COR-L47 (cell line): ENCODE measurements around the gene MYOZ2.
"Not testable (repeated sequence)": the region's sequence is repeated elsewhere in the genome, so short reads cannot be mapped to it uniquely, and the experiment has no call there.

Source experiments
- DNase-seq: peaks from one replicate; lab custom pipeline; 2025; lab: John Stamatoyannopoulos, UW

MYOZ2 gene

GRCh38 chr4:119128148-119128547 is 7.5 kb upstream of the MYOZ2 start:
- DNase-seq: no peak

DNA sequence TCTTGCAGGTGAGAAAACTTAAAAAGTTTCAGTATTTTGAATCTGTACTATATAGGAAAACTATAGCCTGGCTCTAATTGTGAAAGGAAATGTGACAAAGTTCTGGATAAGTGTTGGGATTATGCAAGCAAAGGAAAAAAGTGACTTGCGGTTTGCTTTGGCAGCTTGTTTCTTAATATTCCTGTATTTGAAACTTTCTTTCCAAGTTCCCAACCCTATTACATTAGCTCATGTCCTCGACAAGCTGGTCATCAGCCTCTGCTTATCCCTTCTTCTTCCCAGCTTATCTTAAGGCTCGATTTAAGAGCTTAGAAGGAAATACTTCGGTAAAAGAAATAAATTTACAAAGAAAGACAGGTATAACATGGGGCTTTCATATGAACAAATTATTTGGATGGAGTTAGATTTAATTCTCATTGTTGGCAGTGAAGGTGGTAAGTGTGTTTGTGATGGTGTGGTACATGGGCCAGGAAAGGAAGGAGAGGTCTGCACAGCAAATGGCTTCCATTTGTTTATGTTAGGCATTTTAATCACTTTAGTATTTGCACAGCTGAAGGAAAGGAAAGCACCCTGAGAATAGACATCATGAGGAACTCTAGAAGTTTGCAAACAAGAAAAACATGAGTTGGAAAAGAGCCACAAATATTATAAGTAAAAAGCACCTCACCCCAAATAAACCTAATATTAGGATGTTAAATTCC is 5.1 kb upstream of the MYOZ2 start:
- DNase-seq: peak; percentile 3

- DNase-seq: no peak
These were observed 4.5 kb upstream of the MYOZ2 start for GRCh38 chr4:119131164-119131563.

- no peak for DNase-seq
These were observed 3.3 kb upstream of the MYOZ2 start for GRCh38 chr4:119132306-119132705.

DNA sequence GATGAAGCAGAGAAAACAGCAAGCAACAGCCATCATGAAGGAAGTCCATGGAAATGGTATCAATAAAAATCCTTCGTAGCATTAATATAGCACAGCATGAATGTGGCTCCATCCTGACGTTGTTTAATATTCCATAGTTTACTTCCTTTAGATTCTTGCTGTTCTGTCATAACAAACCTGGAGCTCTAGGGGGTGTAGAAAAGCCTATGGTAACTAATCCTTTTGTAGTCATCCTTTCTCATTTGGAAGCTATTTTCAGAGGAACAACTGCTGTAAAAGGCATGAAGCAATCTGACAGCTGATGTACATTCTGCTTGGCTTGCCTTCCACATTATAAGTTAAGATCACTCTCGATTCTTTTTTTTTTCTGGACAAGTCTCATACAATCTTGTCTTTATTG is 914 bp downstream of the MYOZ2 start:
- no peak for DNase-seq

DNA sequence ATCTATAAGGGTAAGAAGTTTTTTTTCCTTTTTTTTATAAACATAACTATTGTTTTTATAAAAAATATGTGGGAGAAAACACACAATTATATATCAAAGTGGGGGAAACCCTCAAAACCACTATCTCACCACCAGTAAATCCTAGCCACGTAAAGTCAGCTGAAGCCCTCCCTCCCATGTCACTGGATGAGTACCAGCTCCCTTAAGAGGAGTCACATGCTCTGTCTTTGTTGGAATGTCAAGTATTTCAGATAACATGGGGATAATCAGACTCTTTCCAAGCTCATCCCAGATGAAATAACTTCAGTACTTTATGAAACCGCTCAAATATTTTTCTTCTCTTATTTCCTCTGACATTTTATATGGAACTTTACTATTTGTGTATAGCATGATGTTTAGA is 2.4 kb downstream of the MYOZ2 start:
- DNase-seq: no peak

DNA sequence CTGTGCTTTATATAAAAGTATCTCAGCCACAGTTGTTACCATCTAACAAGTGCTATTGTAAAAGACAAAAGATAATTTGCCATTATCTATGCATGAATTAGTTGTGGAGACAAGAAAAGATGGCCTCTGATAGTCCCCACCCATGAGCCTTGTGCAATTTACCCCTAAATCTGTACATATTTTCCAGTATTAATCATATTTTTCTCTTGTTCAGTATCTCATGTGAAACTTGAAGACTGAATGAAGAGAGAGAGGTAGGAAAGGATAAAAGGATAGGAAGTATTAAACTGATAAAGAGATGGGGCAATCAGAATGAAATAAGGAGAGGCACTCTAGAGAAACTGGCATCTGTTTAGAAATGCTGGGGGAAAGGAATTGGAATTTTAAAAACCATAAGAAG is 3.7 kb downstream of the MYOZ2 start:
- DNase-seq: no peak

DNA sequence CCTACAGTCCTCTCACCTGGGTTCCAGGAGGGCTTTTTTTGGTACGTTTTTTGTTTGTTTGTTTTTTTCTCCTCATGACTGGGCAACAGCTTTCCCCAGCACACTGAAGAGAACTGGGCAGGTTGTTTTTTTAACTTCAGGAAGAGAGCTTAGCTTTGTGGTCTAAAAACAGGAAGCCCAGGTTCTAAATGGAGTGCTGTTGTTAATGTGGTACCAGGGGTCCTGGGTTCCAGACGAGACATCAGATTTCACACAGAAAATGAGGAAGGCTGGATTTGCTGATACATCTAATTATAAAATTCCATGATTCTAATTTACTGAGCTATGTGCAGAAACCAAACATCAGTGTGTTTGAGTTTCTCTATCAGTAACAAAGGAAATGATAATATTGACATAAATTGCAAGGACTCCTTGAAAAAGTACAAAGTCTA is 4.2 kb downstream of the MYOZ2 start:
- no peak for DNase-seq

GRCh38 chr4:119141283-119141682 is 5.7 kb downstream of the MYOZ2 start:
- not testable (repeated sequence) for DNase-seq

DNA sequence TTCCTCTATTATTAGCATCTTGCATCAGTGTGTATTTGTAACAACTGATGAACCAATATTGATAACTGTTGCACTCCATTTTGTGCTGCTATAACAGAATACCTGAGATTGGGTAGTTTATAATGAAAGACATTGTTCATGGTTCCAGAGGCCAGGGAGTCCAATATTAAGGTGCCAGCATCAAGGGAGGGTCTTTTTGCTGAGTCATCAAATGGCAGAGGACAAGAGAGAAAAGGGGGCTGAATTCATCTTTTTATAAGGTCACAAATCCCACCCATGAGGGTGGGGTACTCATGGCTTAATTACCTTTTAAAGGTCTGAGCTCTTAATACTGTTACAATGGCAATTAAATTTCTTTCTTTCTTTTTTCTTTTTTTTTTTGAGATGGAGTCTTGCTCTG is 7.2 kb downstream of the MYOZ2 start:
- DNase-seq: no peak

DNA sequence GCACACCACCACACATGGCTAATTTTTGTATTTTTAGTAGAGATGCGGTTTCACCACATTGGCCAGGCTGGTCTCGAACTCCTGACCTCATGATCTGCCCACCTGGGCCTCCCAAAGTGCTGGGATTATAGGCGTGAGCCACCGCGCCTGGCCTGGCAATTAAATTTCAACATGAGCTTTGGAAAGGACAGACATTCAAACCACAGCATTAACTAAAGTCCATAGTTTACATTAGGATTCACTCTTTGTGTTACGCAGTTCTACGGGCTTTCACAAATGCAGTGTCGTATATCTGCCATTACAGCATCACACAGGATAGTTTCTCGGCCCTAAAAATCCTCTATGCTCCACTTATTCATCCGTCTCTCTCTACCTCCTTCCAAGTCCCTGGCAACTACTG is 7.7 kb downstream of the MYOZ2 start:
- not testable (repeated sequence) for DNase-seq

GRCh38 chr4:119149110-119149509 is 13.5 kb downstream of the MYOZ2 start:
- DNase-seq: no peak

- no peak for DNase-seq
These were observed 15.5 kb downstream of the MYOZ2 start for GRCh38 chr4:119151161-119151560.

GRCh38 chr4:119152741-119153140 is 17.1 kb downstream of the MYOZ2 start:
- no peak for DNase-seq

- no peak for DNase-seq
These were observed 26.5 kb downstream of the MYOZ2 start for GRCh38 chr4:119162174-119162573.

DNA sequence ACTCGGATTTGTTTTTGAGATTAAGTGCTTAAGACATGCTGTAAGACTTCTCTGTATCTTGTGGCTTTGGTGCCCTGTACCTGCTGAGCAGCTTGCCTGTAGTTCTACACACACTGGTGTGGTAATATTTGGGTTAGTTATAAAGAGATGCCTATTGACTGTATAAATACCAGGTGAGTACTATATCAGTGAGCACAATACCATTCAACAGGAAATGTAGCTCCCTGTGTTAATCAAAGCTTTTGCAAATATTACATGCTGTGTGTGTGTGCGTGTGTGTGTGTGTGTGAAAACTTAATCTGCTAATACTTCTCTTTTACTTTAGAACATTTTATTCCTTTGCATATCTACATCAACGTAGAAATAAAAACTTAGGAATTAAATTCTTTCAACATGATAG is 30.1 kb downstream of the MYOZ2 start:
- DNase-seq: no peak

DNA sequence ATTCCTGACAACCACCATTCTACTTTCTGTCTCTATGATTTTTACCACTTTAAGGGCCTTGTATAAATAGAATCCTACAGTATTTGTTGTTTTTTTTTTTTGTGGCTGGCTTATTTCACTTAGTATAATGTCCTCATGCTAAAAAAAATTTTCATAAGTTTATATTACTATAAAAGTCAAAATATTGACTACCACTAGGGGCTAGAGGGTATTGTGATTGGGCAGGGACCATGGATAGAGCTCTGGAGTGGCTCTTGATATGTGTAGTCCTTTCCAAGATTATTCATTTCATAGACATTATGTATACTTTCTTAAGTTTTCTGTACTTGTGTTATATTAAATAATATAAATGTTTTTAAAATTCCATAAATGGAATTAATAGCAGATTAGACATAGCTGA is 34.6 kb downstream of the MYOZ2 start:
- DNase-seq: no peak

- no peak for DNase-seq
These were observed 36.6 kb downstream of the MYOZ2 start for GRCh38 chr4:119172223-119172622.

DNA sequence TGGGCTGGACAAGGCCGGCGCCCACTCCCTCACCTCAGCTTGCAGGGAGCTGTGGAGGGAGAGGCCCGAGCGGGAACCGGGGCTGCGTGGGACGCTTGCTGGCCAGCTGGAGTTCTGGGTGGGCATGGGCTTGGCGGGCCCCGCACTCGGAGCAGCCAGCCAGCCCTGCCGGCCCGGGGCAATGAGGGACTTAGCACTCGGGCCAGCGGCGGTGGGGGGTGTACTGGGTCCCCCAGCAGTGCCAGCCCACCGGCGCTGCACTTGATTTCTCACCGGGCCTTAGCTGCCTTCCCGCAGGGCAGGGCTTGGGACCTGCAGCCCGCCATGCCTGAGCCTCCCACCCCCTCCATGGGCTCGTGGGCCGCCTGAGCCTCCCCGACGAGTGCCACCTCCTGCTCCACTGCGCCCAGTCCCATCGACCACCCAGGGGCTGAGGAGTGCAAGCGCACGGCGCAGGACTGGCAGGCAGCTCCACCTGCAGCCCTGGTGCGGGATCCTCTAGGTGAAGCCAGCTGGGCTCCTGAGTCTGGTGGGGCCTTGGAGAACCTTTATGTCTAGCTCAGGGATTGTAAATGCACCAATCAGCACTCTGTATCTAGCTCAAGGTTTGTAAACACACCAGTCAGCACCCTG is 38.2 kb downstream of the MYOZ2 start:
- DNase-seq: not testable (repeated sequence)

- no peak for DNase-seq
These were observed 43.4 kb downstream of the MYOZ2 start for GRCh38 chr4:119179011-119179410.

- DNase-seq: no peak
These were observed 48.5 kb downstream of the MYOZ2 start for GRCh38 chr4:119184128-119184527.

DNA sequence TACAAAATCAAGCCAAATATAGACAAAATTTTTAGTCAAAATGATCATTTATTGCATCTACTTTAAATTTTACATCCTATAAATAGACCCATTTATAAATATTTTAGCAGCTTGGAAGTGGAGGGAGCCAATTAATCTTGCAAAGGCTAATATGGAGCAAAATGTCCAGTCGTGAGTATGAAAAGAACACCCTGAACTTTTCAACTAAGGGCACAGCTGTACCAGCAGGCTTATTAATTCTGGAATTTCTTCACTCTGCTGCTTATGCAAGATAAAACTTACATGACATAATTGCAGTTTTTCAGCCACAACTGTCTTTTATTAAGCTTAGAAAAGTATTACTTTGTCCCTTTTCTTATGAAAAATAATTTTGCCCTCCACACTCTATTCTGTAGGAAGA is 54.0 kb downstream of the MYOZ2 start:
- DNase-seq: no peak

GRCh38 chr4:119190354-119190753 is 54.7 kb downstream of the MYOZ2 start:
- no peak for DNase-seq

DNA sequence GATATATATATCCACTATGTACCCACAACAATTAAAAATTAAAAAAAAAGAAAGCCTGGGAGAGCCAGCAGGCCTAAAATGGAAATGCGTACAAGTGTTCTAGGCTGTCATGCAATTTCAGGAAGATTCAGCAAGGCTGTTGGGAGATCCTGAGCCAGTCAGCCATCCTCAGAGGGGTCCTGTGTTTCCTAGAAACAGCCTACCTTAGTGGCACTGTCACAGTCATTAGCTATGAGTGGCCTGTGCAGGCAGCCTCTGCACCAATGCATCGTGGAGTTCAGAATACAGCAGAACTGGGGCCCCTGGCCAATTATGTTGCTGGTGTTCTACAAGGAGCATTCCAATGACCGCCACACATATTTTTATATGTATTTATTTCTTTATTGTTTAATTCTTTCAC is 55.9 kb downstream of the MYOZ2 start:
- no peak for DNase-seq
